Skeletal muscle tissue (tissue), 4 donors: ENCODE measurements around the gene KIAA0930. TPM values are rescaled to one million over a fixed set of nuclear protein-coding genes. Genes with fewer than 3 reads are reported as not detected.
"Not testable (repeated sequence)": the region's sequence is repeated elsewhere in the genome, so short reads cannot be mapped to it uniquely, and the experiment has no call there.

ENCODE experiments used
- H3K27ac ChIP-seq: one replicate; pipeline ENCODE4 v1.7.0; 2013; ENCODE audit warnings: mild to moderate bottlenecking, low read depth, low read length, inconsistent platforms
- H3K27me3 ChIP-seq, 3 donors: one replicate each; pipeline ENCODE4 v1.7.0; 2013; ENCODE audit warnings: low read length in 3 of 3; ENCODE audit not compliant: control insufficient read depth in 3 of 3, insufficient read depth in 3 of 3
- H3K36me3 ChIP-seq, 3 donors: one replicate each; pipeline ENCODE4 v1.7.0; 2013; ENCODE audit warnings: low read length in 3 of 3; ENCODE audit not compliant: control insufficient read depth in 3 of 3, insufficient read depth in 3 of 3
- H3K4me1 ChIP-seq, 3 donors: one replicate each; pipeline ENCODE4 v1.7.0; 2013; ENCODE audit warnings: low read length in 3 of 3, mild to moderate bottlenecking in 3 of 3; ENCODE audit not compliant: control insufficient read depth in 3 of 3, insufficient read depth in 3 of 3
- H3K4me3 ChIP-seq, 3 donors: one replicate each; pipeline ENCODE4 v1.7.0; 2013; ENCODE audit warnings: low read length in 3 of 3
- H3K9ac ChIP-seq, 3 donors: one replicate each; pipeline ENCODE4 v1.7.0; 2013; ENCODE audit warnings: low read length in 3 of 3, mild to moderate bottlenecking in 3 of 3, moderate library complexity in 2 of 3, low read depth in 1 of 3
- H3K9me3 ChIP-seq, 3 donors: one replicate each; pipeline ENCODE4 v1.7.0; 2013; ENCODE audit warnings: low read length in 3 of 3; ENCODE audit not compliant: control insufficient read depth in 3 of 3
- total RNA-seq: library from RNA; depleted of rRNA; stranded (reverse); fragments of >200 nt; gene quantifications from one replicate; pipeline ENCODE4 v1.2.3, GENCODE V29; 2014
- donor health status: Osteomylitis.

Gene KIAA0930
- total RNA-seq: 6.8 TPM

GRCh38 chr22:45240810-45241631 is at the start of gene KIAA0930:
Gene KIAA0930 (minus strand): TSS chr22:45240894. CDS start chr22:45240703, 191 bp downstream.
- H3K9ac ChIP-seq: peak within 1 kb of the TSS; percentile 61 to 77 (median 73)
- no peak within 1 kb of the TSS for H3K27ac ChIP-seq

GRCh38 chr22:45286854-45287551 is 46.3 kb upstream of the KIAA0930 start:
- Histone ChIP-seq H3K36me3 (no peaks in the 10 kb centered on the region), H3K4me1 (peaks cover 20 to 41% (median 29%) of the 10 kb centered on the region in 3 donors), H3K4me3 (no peak overlapping the region), H3K27ac (no peak overlapping the region), H3K27me3 (peaks cover 2 to 11% (median 4%) of the 10 kb centered on the region in 3 donors), H3K9me3 (no peaks in the 10 kb centered on the region), H3K9ac (no peak overlapping the region)

More at GRCh38 chr22:45240810-45241631, at the start of gene KIAA0930:
- H3K27me3 ChIP-seq: no peaks in the 10 kb centered on the region
- H3K4me3 ChIP-seq: peak within 1 kb of the TSS; percentile 69 to 78 (median 69)
- peaks cover 0 to 4% (median 0%) of the 10 kb centered on the region in 3 donors for H3K36me3 ChIP-seq
- H3K9me3 ChIP-seq: no peaks in the 10 kb centered on the region
- peaks cover 12 to 21% (median 14%) of the 10 kb centered on the region in 3 donors for H3K4me1 ChIP-seq

DNA sequence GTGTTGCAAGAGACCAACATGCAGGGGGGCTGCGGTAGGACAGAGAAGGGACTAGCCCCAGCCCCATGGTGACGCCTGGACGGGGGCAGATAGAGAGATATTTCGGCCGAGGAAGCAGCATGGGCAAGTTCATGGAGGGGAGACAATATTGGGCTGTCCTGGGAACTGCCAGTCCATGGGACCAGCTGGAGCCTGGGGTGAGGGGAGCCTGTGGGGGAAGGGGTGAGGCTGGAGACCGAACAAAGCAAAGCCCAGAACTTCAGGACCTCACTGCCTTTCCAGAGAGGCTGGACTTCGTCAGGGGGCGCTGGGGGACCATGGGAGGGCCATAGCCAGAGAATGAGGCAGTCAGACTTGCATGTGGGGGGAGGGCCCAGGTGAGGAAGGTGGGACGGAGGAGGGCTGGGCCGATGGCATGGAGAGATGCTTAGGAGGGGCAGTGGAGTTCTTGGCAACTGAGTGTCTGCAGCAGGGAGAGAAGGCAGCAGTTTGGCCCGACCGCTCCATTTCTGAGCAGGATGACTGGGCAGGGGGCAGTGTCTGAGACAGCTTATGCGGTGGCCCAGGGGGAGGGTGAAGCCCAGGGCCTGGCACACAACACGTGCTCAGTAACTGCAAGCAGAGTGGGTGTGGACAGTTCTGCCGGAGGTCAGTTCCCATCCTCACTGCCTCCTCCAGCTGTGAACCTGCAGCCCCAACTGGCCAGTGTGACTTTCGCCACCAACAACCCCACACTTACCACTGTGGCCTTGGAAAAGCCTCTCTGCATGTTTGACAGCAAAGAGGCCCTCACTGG is 44.8 kb upstream of the KIAA0930 start:
- Histone ChIP-seq H3K4me3 (peak overlapping the region; percentile 70 to 82 (median 76)), H3K4me1 (peaks cover 17 to 26% (median 18%) of the 10 kb centered on the region in 3 donors), H3K9me3 (no peaks in the 10 kb centered on the region), H3K27me3 (peaks cover 0 to 2% (median 0%) of the 10 kb centered on the region in 3 donors), H3K36me3 (no peaks in the 10 kb centered on the region), H3K9ac (peak overlapping the region; percentile 60 to 94 (median 79)), H3K27ac (peak overlapping the region; percentile 41)

- Histone ChIP-seq H3K4me3 (peak within 1 kb of the TSS; percentile 70 to 82 (median 76)), H3K36me3 (no peaks in the 10 kb centered on the region), H3K9ac (peak within 1 kb of the TSS; percentile 60 to 94 (median 79)), H3K27me3 (no peaks in the 10 kb centered on the region), H3K9me3 (no peaks in the 10 kb centered on the region), H3K27ac (peak within 1 kb of the TSS; percentile 41), H3K4me1 (peaks cover 12 to 21% (median 13%) of the 10 kb centered on the region in 3 donors)
Measured at GRCh38 chr22:45284705-45285262, 44.1 kb upstream of the KIAA0930 start, which contains the start of gene UPK3A. Gene UPK3A (plus strand): TSS chr22:45284949. CDS start chr22:45285014, 65 bp downstream.

DNA sequence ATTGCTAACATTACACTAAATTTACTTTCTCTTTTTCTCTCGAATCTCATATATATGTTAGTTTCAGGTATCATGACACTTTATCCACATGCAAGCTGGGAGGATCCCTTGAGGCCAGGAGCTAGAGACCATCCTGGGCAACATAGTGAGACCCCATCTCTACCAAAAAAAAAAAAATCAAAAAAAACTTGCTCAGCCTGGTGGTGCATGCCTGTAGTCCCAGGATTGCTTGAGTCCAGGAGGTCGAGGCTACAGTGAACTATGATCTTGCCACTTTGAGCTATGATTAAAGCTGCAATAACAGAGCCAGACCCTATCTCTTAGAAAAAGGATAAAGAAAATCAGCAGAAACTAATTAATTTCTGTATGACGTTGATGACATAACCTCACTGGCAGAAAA is 40.3 kb upstream of the KIAA0930 start:
- Histone ChIP-seq H3K27ac (no peak overlapping the region), H3K4me1 (peaks cover 13 to 17% (median 16%) of the 10 kb centered on the region in 3 donors), H3K4me3 (no peak overlapping the region), H3K9ac (no peak overlapping the region), H3K9me3 (no peaks in the 10 kb centered on the region), H3K27me3 (no peaks in the 10 kb centered on the region), H3K36me3 (no peaks in the 10 kb centered on the region)

GRCh38 chr22:45280587-45280980 is 39.9 kb upstream of the KIAA0930 start:
- Histone ChIP-seq H3K9me3 (no peaks in the 10 kb centered on the region), H3K9ac (no peak overlapping the region), H3K27ac (peak overlapping the region; percentile 54), H3K36me3 (no peaks in the 10 kb centered on the region), H3K4me3 (no peak overlapping the region), H3K4me1 (peaks cover 9 to 13% (median 12%) of the 10 kb centered on the region in 3 donors), H3K27me3 (no peaks in the 10 kb centered on the region)

DNA sequence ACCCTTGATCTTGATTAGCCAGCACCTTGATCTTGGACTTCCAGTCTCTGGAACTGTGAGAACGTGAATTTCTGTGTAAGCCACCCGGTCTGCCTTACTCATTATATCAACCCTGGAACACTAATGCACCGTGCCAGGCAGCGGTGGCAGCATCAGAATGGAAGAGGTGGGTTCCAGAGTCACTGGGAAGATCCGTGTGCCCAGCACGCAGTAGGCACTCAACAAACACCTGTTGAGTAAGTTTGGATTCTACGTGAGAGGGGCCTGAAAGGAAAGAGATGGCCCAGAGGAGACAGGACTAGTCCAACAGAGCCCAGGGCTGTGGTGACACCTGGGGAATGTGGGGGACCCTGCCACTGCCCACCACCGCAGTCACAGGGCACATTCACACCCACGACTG is 37.4 kb upstream of the KIAA0930 start:
- Histone ChIP-seq H3K27me3 (no peaks in the 10 kb centered on the region), H3K4me3 (no peak overlapping the region), H3K27ac (no peak overlapping the region), H3K36me3 (no peaks in the 10 kb centered on the region), H3K4me1 (peaks cover 9 to 15% (median 11%) of the 10 kb centered on the region in 3 donors), H3K9me3 (no peaks in the 10 kb centered on the region), H3K9ac (no peak overlapping the region)

DNA sequence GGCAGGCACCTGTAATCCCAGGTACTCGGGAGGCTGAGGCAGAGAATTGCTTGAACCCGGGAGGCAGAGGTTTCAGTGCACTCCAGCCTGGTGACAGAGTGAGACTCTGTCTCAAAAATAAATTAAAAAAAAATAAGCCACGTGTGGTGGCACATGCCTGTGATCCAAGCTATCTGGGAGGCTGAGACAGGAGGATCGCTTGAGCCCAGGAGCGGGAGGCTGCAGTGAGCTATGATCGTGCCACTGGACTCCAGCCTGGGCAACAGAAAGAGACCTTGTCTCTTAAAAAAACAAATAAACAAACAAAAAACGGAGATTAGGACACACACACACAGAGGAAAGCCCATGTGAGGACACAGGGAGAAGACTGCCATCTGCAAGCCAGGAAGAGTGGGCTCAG is 37.0 kb upstream of the KIAA0930 start:
- H3K27me3 ChIP-seq, H3K9me3 ChIP-seq, H3K9ac ChIP-seq, H3K27ac ChIP-seq, H3K36me3 ChIP-seq, H3K4me3 ChIP-seq: not testable (repeated sequence)
- peaks cover 10 to 17% (median 12%) of the 10 kb centered on the region in 3 donors for H3K4me1 ChIP-seq

DNA sequence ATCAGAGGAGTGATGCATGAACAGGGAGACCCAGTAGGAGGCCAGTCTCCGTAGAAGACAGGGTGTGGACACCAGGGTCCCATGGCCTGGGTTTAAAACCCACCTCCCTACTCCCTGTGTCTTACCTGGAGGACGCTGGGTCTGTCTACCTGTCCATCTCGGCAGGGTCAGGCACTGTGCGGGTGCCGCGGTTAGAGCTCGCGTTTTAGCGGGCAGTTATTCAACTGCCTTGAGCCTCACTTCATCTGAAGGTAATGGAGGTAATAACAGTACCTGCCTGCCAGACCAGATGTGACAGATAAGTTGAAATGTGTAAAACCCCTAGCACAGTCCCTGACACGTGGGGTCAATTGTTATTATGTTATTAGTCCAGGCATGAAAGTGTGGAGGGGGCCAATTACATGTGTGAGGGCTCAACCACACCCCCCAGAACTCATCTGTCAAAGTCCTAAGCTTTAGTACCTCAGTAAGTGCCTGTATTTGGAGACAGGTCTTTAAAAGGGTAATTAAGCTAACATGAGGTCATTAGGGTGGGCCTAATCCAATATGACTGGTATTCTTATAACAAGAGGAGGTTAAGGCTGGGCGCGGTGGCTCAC is 35.9 kb upstream of the KIAA0930 start:
- H3K27ac ChIP-seq: no peak overlapping the region
- no peaks in the 10 kb centered on the region for H3K9me3 ChIP-seq
- no peaks in the 10 kb centered on the region for H3K27me3 ChIP-seq
- H3K36me3 ChIP-seq: no peaks in the 10 kb centered on the region
- peaks cover 21 to 27% (median 22%) of the 10 kb centered on the region in 3 donors for H3K4me1 ChIP-seq
- H3K9ac ChIP-seq: no peak overlapping the region
- no peak overlapping the region for H3K4me3 ChIP-seq
